Fibroblast of skin of left biceps (primary cell): ENCODE data around the gene CFL1.
A peak's percentile ranks its signal among the peaks of the same experiment; 100 is the strongest.

Experiments
- DNase-seq, 2 experiments: peaks; one replicate each; pipeline ENCODE4 v3.0.0-alpha.2; 2013; ENCODE audit warnings: low read depth in 2 of 2

CFL1 gene

GRCh38 chr11:65870706-65871681 lies 13.0 kb upstream of the CFL1 start:
- DNase-seq = no peak

GRCh38 chr11:65870307-65870658 lies 12.3 kb upstream of the CFL1 start:
- no peak for DNase-seq

- no peak for DNase-seq
These were observed 11.8 kb upstream of the CFL1 start for GRCh38 chr11:65869643-65870306.

GRCh38 chr11:65868907-65869306 lies 10.9 kb upstream of the CFL1 start:
- no peak for DNase-seq

- DNase-seq = no peak
These were observed 10.2 kb upstream of the CFL1 start for GRCh38 chr11:65868076-65868667.

GRCh38 chr11:65867284-65868071 lies 9.5 kb upstream of the CFL1 start:
- DNase-seq = no peak

GRCh38 chr11:65866509-65867283 lies 8.7 kb upstream of the CFL1 start:
- DNase-seq = no peak

- DNase-seq = no peak
These were observed 7.7 kb upstream of the CFL1 start for GRCh38 chr11:65865550-65866172.

- no peak for DNase-seq
These were observed 6.9 kb upstream of the CFL1 start for GRCh38 chr11:65864706-65865471.

- no peak for DNase-seq
These were observed 6.1 kb upstream of the CFL1 start for GRCh38 chr11:65863889-65864705.

- no peak for DNase-seq
These were observed 5.2 kb upstream of the CFL1 start for GRCh38 chr11:65862941-65863888.

GRCh38 chr11:65862191-65862735 lies 4.3 kb upstream of the CFL1 start:
- no peak for DNase-seq

GRCh38 chr11:65861533-65862183 lies 3.7 kb upstream of the CFL1 start:
- no peak for DNase-seq

- DNase-seq = no peak
These were observed 3.2 kb upstream of the CFL1 start for GRCh38 chr11:65861165-65861505.

GRCh38 chr11:65860278-65861164 lies 2.5 kb upstream of the CFL1 start, which contains the start of gene MUS81:
Gene MUS81, plus strand, starts transcription at chr11:65860433. Its CDS starts 321 bp downstream, at chr11:65860754.
- DNase-seq = peak; percentile 96 to 97

- DNase-seq = no peak
These were observed 1.9 kb upstream of the CFL1 start for GRCh38 chr11:65859812-65860277.
